Stimulated activated CD4-positive, alpha-beta T cell treated with anti-CD3 and anti-CD28 coated beads, Interleukin-4, amount 100 ng/mL, for 4 hours (primary cell): Measurements from ENCODE around the gene NOS2.
A peak's percentile ranks its signal among the peaks of the same experiment; 100 is the strongest.
"Not testable (repeated sequence)": the region's sequence is repeated elsewhere in the genome, so short reads cannot be mapped to it uniquely, and the experiment has no call there.

ENCODE experiments used
- DNase-seq, 2 experiments: peaks; one replicate each; pipeline ENCODE4 v3.0.0-alpha.2; 2020

The NOS2 gene

DNA sequence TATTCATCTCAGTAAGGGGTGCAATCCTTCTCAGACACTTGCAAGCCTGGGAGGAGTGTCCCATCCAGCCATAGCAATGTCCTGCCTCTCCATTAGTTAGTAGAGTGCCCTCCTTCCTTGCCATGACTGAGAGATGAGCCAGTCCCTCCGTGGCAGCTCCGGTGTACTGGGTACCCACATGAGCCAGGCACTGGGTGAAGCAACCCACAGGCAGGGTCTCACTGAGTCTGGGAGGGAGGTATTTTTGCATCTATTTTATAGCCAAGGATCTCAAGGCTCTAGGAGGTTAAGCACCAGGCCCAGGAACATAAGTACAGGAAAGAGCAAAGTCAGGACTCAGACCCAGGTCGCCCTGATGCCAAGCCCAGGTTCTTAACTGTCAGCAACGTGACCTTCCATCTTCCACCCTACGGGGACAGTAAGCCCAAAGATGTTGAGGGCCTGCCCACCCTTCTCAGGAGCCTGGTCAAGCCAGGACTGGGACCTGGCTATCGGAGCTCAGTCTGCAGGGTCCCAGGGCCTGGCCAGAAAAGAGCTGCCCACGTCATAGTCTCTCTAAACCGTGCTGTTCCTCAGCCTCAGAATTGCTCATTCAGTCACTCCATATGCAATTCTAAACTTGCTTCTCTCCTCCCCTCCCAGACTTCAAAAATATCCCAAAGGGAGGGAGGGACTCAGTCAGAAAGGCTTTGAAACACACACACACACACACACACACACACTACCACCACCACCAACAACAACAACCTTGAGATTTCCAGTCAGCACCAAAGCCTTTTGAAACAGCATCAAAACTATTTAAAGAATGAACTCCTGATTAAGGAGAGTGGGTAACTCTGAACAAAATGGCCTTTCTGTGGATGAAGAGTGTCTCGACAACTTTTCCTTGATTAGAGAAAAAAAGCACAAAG, 16.6 kb downstream of the NOS2 start:
- no peak for DNase-seq

DNA sequence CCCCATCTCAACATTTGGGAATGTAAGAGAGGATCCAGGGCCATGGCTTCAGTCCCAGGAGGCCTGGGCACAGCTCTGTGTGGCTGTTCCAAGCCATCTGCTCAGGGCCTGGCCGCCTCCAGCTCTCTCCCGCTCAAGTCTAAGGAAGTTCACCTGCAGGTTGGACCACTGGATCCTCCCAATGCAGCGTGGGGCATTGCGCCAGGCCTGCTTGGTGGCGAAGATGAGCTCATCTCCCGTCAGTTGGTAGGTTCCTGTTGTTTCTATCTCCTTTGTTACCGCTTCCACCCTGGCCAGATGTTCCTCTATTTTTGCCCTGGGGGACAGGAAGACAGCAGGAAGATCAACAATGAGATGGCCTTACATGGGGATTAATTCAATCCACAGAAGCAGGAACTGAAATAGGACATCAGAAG, 17.5 kb downstream of the NOS2 start:
- no peak for DNase-seq

DNA sequence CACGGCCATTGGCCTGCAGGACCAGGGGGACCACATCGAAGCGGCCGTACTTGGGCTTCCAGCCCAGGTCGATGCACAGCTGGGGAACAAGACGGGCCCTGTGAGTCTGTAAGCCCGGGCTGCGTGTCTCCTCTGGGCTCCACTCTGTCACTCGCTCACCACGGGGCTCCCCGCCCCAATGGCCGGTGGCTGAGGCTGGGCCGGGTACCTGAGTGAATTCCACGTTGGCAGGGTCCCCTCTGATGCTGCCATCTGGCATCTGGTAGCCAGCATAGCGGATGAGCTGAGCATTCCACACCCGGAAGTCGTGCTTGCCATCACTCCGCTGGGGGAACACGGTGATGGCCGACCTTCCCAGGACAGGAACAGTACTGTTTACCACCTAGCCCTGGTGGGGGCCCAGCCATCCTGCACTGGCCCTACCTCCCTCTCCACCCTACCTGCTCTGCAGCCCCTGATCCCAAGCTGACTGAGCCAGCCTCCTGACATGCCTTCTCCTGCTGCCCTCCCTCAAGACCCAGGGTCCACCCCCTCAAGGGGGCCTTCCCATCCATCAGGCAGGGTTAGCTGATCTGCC, 19.4 kb downstream of the NOS2 start:
- no peak for DNase-seq

DNA sequence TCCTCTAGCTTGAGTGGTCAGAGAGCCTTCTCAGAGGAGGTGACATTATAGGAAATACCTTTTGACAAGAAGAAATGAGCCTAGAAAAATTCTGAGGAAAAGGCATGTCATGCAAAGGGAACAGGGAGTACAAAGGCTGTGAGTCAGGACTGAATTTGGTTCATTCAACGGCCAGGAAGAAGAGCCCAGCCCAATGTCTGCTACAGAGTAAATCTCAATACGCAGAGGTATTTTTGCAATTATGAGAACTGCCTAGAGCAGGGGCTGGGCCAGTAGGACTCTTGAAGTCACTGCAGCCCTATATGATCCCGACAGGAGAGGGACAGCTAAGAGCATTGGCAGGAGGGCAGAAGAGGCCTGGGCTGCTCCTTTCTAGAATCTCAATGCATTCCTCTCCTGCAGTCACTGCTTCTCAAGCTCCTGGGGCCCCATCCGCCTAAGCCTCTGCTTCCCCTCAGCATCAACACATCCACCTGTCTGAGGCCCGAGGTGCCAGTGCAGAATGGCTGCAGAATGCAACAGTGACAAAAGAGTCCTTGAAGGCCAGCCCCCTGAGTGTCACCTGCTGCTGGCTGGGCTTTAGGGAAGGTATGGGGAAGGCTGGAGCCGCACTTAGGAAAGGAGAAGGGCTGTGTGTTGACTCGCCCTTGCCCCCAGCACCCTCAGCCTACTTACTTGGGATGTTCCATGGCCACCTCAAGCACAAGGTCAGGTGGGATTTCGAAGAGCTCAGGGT, 20.1 kb downstream of the NOS2 start:
- no peak for DNase-seq

DNA sequence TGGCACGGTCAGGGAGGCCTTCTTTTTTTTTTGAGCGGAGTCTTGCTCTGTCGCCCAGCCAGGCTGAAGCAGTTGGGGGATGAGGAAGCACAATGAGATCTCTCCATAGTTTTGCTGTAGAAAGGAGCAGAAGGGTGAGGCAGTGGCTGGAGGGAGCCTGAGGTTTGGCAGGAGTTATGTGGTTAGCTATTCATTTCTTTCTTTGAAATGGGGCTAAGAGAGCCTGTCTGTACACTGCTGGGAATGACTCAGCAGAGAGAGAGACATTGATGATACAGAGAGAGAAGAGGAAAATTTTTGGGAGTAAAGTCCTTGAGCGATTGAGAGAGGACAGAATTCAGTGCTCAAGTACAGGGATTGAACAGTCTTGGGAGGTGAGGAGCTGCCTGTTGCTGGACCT, 22.1 kb downstream of the NOS2 start:
- no peak for DNase-seq

DNA sequence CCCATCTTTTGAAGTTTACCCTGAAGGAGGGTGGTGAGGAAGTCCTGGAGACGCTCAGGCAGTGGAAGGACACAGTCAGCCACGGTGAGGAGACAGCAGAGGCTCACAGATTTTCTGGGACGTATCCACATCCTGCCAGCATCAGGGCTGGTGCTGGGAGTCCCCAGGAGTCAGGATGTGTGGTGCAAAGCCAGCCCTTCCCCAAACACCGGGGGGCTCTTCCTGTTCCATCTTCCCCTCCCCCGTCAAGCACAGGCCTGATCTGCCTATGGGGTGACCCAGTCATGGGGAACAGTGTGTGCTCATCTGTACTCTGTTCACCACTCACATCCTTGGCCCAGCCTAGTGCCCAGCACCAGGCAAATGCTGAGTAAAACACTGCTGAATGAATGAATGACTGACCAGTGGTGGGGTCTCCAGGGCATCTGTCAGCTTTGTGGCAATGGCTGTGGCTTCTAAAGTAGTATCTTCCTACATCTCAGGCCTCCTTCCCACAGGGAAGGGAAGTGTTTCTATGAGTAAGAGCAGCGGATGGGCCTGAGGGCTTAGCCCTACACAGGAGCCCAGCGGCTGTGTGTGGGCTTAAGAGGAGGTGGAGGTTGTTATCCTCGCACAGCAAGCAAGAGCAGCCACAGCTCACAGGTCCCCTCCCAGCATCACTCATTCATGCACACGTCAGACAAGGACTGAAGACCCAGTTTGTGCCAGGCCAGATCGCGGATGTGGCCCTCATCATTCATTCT, 23.3 kb downstream of the NOS2 start:
- DNase-seq, result no peak

DNA sequence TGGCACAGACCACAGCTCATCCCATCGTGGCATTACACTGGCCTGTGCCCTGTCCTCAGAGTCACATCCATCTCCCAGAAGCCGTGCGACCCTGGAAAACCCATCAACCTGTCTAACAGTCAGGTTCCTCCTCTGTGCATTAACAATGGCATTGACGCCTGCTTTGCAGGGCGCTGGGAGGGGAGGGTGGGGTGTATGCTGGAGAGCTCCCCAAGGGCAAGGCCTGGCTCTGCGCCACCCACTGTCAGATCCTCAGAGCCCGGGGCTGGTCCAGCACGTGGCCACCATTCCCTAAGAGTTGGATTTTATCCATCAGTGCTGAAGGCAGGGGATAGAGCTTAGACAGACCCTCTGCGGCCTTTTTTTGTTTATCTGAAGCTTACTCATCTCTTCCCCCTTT, 28.7 kb downstream of the NOS2 start:
- DNase-seq, result no peak

DNA sequence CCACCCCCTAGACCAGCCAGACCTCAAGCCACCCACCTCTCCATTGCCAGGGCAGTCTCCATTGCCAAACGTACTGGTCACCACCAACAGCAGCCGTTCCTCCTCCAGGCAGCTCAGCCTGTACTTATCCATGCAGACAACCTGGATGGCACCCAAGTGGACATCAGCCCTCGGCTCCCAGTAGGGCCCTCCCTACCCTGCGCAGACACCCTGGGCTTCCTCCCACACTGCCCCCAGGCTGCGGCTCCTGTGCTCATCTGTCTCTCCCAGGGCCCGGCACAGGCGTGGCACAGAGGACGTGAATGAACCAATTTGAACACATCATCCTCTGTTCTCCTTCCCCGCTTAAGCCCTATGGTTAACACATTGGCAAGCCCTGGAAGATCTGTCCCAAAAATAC, 29.5 kb downstream of the NOS2 start:
- DNase-seq, result no peak

DNA sequence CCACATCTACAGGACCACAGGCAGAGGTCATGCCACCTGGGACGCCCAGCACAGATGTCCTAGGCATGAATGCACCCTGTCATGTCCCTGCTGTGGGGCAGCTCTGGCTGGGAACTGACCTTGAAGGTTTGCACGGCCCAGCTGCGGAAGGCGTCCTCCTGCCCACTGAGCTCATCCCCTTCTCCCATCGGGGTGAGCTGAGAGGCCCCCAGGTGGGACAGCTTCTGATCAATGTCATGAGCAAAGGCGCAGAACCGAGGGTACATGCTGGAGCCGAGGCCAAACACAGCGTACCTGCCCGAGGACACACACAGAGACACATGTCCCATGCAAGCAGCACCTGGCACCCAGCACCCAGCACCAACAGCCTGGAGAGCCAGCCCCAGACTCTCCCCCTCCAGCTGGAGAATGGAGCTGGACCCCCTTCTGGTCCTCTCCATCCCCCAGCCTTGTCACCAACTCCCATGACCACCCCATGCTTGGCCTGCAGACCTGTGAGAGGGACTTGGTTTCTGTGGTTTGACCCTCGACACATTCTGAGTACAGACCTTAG, 31.4 kb downstream of the NOS2 start:
- no peak for DNase-seq

DNA sequence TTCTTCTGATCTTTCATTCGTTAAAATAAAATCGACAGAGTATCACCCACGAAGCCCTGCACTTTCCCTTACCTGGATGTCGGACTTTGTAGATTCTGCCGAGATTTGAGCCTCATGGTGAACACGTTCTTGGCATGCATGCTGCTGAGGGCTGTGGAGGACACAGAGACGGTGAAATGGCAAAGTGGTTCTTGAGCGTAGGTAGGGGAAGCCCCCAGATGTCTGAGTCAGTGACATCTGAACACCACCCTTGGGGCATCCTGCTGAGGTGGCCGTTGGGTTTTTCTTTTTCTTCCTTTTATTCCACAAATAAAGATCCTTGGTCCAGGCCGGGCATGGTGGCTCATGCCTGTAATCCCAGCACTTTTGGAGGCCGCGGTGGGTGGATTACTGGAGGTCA, 33.9 kb downstream of the NOS2 start:
- DNase-seq, result no peak

DNA sequence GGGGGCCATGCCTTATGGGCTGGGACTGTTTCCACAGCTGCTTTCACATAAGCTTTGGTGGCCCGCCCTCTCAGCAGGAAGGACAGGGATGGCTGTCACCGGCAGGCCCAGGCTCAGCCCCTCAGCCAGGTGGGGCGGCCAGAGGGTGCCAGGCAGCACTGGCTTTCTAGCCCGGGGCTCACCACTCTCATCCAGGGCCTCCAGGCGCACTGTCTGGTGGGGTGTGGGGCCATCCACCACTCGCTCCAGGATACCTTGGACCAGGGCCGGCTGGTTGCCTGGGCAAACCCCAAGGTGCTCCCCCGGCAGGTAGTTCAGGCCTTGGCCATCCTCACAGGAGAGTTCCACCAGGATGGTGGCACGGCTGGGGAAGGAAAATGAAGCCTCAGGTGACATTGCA, 35.0 kb downstream of the NOS2 start:
- no peak for DNase-seq

DNA sequence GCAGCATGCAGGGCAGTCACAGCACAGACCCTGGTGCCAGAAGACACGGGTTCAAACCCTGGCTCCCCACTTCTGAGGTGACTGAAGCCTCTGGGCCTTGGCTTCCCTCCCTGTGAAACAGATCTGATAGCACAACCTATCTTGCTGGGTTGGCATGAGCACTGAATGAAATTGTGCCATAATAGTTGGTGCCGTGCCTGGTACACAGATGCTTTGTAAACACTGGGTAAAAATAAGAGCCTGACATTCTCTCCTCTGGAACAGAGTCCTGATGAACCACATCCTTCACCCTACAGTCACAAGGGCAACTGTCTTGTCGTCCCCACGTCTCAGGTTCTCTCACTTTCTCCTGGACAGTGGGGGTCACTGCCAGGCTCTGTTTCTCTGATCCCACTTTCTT, 35.7 kb downstream of the NOS2 start:
- DNase-seq, result no peak

DNA sequence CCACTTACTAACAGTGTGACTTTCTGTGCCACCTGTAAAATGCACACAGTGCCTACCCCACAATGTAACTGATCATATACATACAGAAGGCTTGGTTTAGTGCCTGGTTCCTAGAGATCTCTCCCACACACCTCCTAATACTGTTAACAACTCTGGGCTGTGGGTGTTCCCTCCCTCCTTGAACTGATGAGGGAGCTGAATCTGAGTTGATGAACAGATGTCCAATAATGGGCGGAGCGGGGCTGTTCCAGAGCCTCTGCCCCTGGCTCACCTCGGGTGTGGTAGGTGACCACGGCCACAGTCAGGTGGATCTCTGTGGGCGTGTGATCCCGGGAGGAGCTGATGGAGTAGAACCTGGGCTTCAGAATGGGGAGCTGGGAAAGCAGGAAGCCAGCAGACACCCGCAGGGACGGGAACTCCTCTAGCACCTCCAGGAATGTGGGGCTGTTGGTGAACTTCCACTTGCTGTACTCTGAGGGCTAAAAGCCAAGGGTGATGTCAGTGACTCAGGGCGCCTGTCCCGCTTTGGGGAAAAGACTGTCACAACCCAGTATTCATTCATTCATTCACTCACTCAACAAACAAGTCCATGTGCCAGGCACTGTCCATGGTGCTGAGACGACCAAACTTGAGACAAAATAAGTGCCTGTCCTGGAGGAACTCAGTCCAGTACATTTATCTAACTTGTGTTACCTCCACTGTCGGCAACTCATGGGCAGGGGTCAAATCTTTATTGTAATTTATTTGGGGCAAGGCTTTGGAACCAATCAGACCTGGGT, 37.6 kb downstream of the NOS2 start:
- no peak for DNase-seq

DNA sequence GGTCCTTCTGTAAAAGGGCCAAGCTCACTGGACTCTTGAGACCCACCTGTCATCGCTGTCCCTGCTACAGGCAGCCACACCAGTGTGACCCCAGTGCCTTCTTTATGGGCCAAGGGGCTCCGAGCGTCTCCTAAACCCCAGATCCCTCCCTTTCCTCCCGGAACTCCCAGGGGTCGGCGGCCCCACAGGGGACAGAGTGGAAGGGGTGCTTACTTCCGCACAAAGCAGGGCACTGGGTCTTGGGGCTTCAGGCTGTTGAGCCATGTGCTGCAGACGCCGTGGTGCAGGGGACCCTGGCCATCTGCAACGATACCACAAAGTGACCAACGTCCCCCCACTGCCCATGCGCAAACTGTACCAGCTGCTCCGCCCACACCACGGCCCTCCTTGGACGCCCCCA, 39.4 kb downstream of the NOS2 start:
- not testable (repeated sequence) for DNase-seq

DNA sequence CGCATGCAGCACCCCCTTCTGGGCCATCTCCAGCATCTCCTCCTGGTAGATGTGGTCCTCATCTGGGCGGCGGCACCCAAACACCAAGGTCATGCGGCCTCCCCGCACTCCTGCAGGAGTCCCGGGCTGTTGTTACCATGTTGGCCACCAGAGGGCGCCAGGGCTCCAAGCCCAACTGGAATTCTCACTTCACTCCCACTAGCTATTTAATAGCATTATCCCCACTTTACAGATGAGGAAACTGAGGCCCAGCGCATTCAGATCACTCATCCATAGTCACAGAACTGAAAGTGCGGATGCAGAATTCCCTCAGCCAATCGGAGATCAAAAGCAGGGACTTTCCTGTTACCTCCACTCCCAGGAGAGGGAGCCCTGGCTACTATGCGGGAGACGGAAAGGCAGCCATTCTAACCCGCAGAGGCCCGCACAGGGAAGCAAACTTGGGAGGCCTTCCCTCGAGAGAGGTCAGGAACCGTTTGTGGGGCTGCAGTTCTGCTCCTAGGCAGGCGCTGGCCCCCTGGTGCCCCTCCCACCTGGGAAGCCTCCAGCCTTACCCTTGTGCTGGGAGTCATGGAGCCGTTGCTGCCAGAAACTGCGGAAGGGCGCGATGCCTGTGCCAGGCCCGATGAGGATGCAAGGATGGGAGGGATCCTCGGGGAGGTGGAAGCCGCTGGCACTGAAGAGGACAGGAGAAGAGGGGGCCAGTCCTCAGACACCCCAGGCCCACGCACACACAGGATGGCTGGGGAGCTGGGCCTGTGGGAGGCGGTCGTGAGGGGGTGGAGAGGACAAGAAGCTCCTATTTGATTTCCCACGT, 40.1 kb downstream of the NOS2 start:
- DNase-seq, result peak; percentile 53 to 75

DNA sequence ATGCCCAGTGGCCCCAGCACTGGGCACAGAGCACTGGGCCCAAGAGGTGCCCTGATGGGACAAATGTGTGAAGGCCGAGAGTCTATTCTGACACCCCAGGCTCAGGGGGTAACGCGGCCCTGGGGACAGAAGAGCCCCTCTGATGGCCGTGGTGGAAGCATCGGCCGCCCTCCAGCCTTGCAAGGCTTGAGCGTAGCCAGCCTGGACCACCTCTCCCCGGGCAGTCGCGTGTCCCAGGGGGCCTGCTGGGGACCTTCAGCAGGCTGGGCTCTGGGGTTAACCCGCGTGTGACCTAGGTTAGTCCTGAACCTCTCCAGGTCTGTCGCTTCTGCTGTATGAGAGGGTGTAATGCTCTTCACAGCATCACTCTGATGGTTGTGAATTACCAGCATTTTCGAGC, 40.8 kb downstream of the NOS2 start:
- DNase-seq, result no peak

DNA sequence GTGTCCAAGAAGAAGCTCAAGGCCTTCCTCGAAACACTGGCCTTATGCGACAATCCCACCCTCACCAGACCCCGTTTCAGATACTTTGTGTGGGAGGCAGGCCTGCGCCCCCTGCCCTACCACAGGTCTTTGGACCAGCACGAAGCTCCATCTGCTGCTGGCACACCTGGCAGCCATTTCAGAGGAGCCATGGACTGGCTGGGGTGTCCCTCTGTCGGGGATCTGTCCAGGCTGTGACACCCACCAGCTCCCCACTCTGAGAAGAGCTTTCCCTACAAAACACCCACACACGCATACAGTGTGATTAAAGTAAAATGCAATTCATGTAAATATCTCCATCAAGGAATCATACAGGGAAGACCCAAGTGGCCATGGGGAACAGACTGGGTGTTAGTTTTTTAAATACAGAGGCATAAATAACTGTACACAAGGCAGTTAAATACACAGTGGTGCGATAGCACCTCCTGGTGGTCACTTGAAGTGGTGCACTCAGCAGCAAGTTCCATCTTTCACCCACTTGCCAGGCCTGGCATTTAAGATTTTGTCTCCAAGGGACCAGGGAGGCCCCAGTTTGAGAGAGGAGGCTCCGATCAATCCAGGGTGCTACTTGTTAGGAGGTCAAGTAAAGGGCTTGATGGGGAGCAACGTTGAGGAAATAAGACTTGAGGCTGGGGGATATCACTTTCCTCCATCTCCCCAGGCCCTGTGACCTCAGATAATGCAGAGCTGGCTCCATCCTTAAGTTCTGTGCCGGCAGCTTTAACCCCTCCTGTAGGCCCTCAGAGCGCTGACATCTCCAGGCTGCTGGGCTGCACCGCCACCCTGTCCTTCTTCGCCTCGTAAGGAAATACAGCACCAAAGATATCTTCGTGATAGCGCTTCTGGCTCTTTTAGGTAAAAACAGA, 43.6 kb downstream of the NOS2 start:
- DNase-seq, result peak; percentile 12 to 48

DNA sequence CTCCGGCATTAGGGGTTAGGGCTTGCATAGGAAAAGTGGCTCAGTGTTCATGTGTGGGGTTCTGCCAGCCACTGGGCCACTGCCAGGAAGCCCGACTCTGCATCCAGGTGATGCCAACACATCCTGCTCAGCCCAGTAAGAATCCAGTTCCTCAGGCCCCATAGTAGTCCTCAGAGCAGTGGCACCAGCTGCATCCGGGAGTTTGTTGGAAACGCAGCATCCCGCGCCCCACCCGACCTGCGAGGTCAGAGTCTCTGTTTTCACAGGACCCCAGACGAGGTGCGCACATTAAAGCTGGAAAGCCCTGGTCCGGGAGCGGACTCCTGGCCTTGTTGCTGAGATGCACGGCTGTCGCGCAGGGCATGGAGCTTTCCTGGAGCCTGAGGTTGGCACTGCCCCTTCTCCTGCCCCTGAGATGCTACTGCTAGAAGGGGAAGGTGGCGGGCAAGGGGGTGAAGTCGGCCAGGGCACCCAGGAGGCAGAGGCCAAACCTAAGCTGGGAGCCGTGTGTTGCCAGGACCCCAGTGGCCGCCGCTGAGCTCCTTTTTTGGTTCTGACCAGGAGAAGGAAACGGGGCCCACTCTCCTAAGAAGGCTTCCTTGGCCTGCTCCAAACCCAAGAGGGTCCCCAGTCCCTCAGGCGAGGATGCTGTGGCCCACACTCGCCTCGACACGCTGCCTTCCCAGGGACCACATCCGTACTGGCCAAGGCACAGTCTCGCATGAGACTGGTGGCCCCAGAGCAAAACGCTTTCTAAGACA, 44.4 kb downstream of the NOS2 start:
- DNase-seq, result no peak

DNA sequence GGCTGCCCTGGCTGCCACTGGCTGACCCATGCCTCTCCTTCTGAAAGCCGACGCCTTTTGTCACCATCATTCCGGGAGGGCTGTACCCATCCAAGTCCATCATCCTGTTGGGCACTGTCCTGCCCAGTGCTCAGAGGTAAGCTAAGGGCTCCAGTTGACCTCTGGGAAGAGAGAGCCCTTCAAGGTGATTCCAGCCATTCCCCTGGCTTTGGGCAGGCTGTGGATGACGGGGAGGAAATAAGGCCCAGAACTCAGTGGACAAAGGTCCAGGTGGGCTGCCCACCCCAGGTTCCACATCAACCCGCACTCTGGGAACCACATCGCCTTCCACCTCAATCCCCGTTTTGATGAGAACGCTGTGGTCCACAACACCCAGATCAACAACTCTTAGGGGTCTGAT, 45.8 kb downstream of the NOS2 start:
- no peak for DNase-seq
